WERI-Rb-1 (cell line): ENCODE data around the gene SDS.

Experiments
- DNase-seq: peaks from one replicate; pipeline ENCODE4 v3.0.0-alpha.2; 2020
- H3K27ac ChIP-seq: fragments of 250-450 bp; sonication (Bioruptor Pico); 2 replicates; pipeline ENCODE4 v1.5.1; 2020; ENCODE audit warnings: mild to moderate bottlenecking, moderate library complexity
- H3K27me3 ChIP-seq: fragments of 250-450 bp; sonication (Bioruptor Pico); 2 replicates; pipeline ENCODE4 v1.5.1; 2021; ENCODE audit warnings: mild to moderate bottlenecking, low read depth, moderate library complexity; ENCODE audit not compliant: insufficient read depth, severe bottlenecking
- H3K36me3 ChIP-seq: fragments of 250-450 bp; sonication (Bioruptor Pico); 2 replicates; pipeline ENCODE4 v1.5.1; 2020; ENCODE audit warnings: mild to moderate bottlenecking, moderate library complexity
- H3K4me3 ChIP-seq: 2 replicates; pipeline ENCODE4 v1.5.1; 2011; ENCODE audit warnings: low read depth, mild to moderate bottlenecking, control low read depth, low read length
- H3K9me3 ChIP-seq: fragments of 250-450 bp; sonication (Bioruptor Pico); 2 replicates; pipeline ENCODE4 v1.5.1; 2021; ENCODE audit warnings: mild to moderate bottlenecking, moderate library complexity; ENCODE audit not compliant: severe bottlenecking
- CTCF ChIP-seq: IDR thresholded peaks from 2 replicates; pipeline ENCODE4 v1.5.1; 2011; ENCODE audit warnings: low read depth, mild to moderate bottlenecking, control low read depth, inconsistent platforms, low read length

The SDS gene

GRCh38 chr12:113408756-113409298, 5.1 kb upstream of the SDS start:
- no peak for TF ChIP-seq CTCF
- DNase-seq = no peak
- no peaks in the 10 kb centered on the region for H3K9me3 ChIP-seq
- no peaks in the 10 kb centered on the region for H3K27me3 ChIP-seq
- no peak overlapping the region for H3K27ac ChIP-seq
- H3K4me3 ChIP-seq = no peak overlapping the region
- H3K36me3 ChIP-seq = no peaks in the 10 kb centered on the region

- Histone ChIP-seq H3K4me3 (no peak overlapping the region), H3K9me3 (no peaks in the 10 kb centered on the region), H3K27me3 (no peaks in the 10 kb centered on the region), H3K27ac (no peak overlapping the region), H3K36me3 (no peaks in the 10 kb centered on the region)
- TF ChIP-seq CTCF = no peak
- DNase-seq = no peak
These were observed 4.4 kb upstream of the SDS start for GRCh38 chr12:113407931-113408600.

- no peak overlapping the region for H3K4me3 ChIP-seq
- H3K27ac ChIP-seq = no peak overlapping the region
- DNase-seq = no peak
- TF ChIP-seq CTCF = no peak
- no peaks in the 10 kb centered on the region for H3K9me3 ChIP-seq
- H3K27me3 ChIP-seq = no peaks in the 10 kb centered on the region
- H3K36me3 ChIP-seq = no peaks in the 10 kb centered on the region
These were observed 2.0 kb upstream of the SDS start for GRCh38 chr12:113405694-113406093.

- no peak for TF ChIP-seq CTCF
- Histone ChIP-seq H3K27me3 (no peaks in the 10 kb centered on the region), H3K4me3 (no peak overlapping the region), H3K36me3 (no peaks in the 10 kb centered on the region), H3K9me3 (no peaks in the 10 kb centered on the region), H3K27ac (no peak overlapping the region)
- DNase-seq = no peak
These were observed 964 bp downstream of the SDS start for GRCh38 chr12:113402586-113403260.

GRCh38 chr12:113401066-113402000, 2.4 kb downstream of the SDS start:
- no peaks in the 10 kb centered on the region for H3K27me3 ChIP-seq
- no peak overlapping the region for H3K4me3 ChIP-seq
- no peaks in the 10 kb centered on the region for H3K9me3 ChIP-seq
- no peak for TF ChIP-seq CTCF
- no peak for DNase-seq
- H3K36me3 ChIP-seq = no peaks in the 10 kb centered on the region
- no peak overlapping the region for H3K27ac ChIP-seq
